Astrocyte of the spinal cord (primary cell): ENCODE data around the gene PER2.

Experiments used
- DNase-seq: peaks from one replicate; pipeline ENCODE4 v3.0.0; 2011; ENCODE audit warnings: low read depth, low spot score
- H3K4me3 ChIP-seq: 2 replicates; pipeline ENCODE4 v1.5.1; 2011; ENCODE audit warnings: low read depth, mild to moderate bottlenecking, low read length, moderate library complexity
- in situ Hi-C: cut with HindIII; loops from 2 replicates; pipeline ENCODE4 v1.10.0; 2017; ENCODE audit warnings: low sequenced_read_pairs
- TF ChIP-seq, protein P1 (sequence below): IDR thresholded peaks from 2 replicates; pipeline ENCODE4 v1.5.1; 2012; ENCODE audit warnings: low read depth, mild to moderate bottlenecking, low read length, inconsistent platforms

Gene PER2

GRCh38 chr2:238302751-238303150, 14.3 kb upstream of the PER2 start:
- TF ChIP-seq, protein P1, sequence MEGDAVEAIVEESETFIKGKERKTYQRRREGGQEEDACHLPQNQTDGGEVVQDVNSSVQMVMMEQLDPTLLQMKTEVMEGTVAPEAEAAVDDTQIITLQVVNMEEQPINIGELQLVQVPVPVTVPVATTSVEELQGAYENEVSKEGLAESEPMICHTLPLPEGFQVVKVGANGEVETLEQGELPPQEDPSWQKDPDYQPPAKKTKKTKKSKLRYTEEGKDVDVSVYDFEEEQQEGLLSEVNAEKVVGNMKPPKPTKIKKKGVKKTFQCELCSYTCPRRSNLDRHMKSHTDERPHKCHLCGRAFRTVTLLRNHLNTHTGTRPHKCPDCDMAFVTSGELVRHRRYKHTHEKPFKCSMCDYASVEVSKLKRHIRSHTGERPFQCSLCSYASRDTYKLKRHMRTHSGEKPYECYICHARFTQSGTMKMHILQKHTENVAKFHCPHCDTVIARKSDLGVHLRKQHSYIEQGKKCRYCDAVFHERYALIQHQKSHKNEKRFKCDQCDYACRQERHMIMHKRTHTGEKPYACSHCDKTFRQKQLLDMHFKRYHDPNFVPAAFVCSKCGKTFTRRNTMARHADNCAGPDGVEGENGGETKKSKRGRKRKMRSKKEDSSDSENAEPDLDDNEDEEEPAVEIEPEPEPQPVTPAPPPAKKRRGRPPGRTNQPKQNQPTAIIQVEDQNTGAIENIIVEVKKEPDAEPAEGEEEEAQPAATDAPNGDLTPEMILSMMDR: no peak
- no peak for DNase-seq
- in situ Hi-C loops: no loop called here
- H3K4me3 ChIP-seq: no peak overlapping the region

GRCh38 chr2:238302087-238302486, 13.7 kb upstream of the PER2 start:
- DNase-seq: no peak
- in situ Hi-C loops: no loop called here
- H3K4me3 ChIP-seq: no peak overlapping the region
- TF ChIP-seq, protein P1: no peak

GRCh38 chr2:238299803-238300202, 11.4 kb upstream of the PER2 start:
- in situ Hi-C loops: no loop called here
- TF ChIP-seq, protein P1: no peak
- no peak for DNase-seq

DNA sequence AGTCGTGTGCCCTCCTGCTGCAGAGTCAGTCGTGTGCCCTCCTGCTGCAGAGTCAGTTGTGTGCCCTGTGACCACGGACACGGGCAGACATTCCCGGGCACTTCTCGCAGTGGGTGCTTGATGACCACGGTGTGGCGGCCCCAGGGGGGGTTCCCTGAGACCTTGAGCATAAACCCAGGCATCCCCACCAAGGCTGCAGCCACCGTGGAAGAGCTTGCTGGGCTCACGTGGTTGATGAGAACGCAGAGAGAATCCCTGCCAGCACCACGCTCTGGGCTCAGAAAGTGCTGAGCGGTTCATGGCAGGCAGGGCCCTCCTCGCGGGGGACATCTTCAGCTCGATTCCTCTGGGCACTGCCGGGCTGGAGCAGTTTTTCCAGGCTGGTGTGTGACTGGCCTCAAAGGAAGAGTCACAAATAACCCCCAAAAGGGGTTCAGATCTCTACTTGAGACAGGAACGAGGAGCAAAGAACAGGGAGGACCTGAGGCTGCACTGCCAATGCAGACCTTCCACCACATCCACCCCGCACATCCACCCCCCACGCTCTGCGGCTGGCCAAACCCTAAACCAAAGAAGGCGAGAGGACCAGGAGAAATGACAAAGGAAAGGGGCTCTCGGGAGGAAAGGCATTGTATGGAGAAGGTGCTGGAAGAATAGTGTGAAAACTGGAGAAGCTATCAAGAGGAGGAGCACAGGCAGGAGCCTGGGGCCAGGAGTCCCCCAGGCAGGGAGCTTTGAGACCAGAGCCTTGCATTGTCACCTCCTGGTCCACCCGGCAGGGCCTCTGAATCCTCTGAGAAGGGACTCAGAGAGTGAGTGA, 8.4 kb upstream of the PER2 start:
- TF ChIP-seq, protein P1: no peak
- in situ Hi-C loops: no loop called here
- H3K4me3 ChIP-seq: no peak overlapping the region
- no peak for DNase-seq

More at GRCh38 chr2:238299803-238300202, 11.4 kb upstream of the PER2 start:
- no peak overlapping the region for H3K4me3 ChIP-seq

DNA sequence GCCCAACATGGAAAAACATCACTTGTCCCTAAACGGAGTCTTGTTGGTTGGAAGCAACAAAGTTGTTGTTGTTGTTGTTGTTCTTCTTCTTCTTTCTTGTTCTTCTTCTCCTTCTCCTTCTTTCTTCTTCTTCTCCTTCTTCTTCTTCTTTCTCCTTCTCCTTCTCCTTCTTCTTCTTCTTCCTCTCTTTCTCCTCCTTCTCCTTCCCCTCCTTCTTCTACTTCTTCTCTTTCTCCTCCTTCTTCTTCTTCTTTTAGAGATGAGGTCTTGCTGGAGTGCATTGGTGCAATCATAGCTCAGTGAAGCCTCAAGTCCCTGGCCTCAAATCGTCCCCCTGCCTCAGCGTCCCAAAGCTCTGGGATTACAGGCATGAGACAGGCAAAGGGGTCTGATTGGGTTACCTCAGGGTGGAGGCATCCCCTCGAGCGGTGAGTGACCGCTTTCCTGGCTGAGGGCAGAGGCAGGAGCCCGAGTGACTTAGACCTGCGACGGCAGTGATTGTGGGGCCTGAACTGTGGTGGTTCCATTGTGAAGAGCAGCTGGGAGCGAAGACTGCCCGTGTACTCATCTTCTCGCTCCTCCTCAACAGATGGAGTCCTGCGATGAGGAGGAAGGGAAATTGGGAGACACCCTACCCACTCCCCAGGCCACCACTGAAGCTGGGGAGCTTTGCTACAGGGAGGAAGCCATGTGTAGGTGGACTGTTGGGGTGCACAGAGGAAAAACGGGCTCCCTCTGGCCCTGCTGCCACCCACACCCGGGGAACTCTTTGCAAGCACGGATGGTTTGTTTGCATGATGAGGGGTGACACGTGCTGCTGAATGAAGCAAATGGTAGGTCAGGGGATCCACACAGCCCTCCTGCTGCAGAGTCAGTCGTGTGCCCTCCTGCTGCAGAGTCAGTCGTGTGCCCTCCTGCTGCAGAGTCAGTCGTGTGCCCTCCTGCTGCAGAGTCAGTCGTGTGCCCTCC, 7.0 kb upstream of the PER2 start:
- no peak for DNase-seq
- in situ Hi-C loops: no loop called here
- H3K4me3 ChIP-seq: no peak overlapping the region
- TF ChIP-seq, protein P1: no peak

- DNase-seq: no peak
- no peak overlapping the region for H3K4me3 ChIP-seq
- in situ Hi-C loops: no loop called here
- TF ChIP-seq, protein P1: no peak
Measured at GRCh38 chr2:238294393-238295143, 6.2 kb upstream of the PER2 start.
